Ramos (cell line): ENCODE data around the gene RAB29.

Source experiments
- in situ Hi-C: fragments of 300-500 bp; cut with MboI; formaldehyde crosslinking; loops from one replicate; pipeline ENCODE4 v1.14.3; 2022; ENCODE audit warnings: low sequenced_read_pairs; ENCODE audit not compliant: unreplicated experiment

Gene RAB29

GRCh38 chr1:205798577-205798976, 23.3 kb upstream of the RAB29 start:
- in situ Hi-C loops: loop anchor here (10.0 kb wide), 1 partner anchor 316 kb away; the partner anchor contains the start of gene AVPR1B

- in situ Hi-C loops: loop anchor here (10.0 kb wide), 1 partner anchor 318 kb away; the partner anchor contains the start of gene AVPR1B
Measured at GRCh38 chr1:205797168-205797567, 21.9 kb upstream of the RAB29 start.

GRCh38 chr1:205794011-205794730, 18.9 kb upstream of the RAB29 start:
- in situ Hi-C loops: loop anchor here (5.0 to 10.0 kb wide), 2 partner anchors 173 to 321 kb away; partner anchors contain the start of gene AVPR1B

GRCh38 chr1:205792961-205793673, 17.8 kb upstream of the RAB29 start:
- in situ Hi-C loops: loop anchor here (5.0 to 10.0 kb wide), 2 partner anchors 174 to 322 kb away; partner anchors contain the start of gene AVPR1B

- in situ Hi-C loops: loop anchor here (5.0 to 10.0 kb wide), 2 partner anchors 175 to 322 kb away; partner anchors contain the start of gene AVPR1B
Measured at GRCh38 chr1:205792481-205792881, 17.2 kb upstream of the RAB29 start.

- in situ Hi-C loops: loop anchor here (5.0 to 10.0 kb wide), 2 partner anchors 176 to 323 kb away; partner anchors contain the start of gene AVPR1B
Measured at GRCh38 chr1:205791568-205792180, 16.4 kb upstream of the RAB29 start.

- in situ Hi-C loops: no loop called here
Measured at GRCh38 chr1:205787287-205787916, 12.1 kb upstream of the RAB29 start.

- in situ Hi-C loops: no loop called here
Measured at GRCh38 chr1:205786601-205787000, 11.3 kb upstream of the RAB29 start.

GRCh38 chr1:205785446-205785845, 10.2 kb upstream of the RAB29 start:
- in situ Hi-C loops: no loop called here

- in situ Hi-C loops: no loop called here
Measured at GRCh38 chr1:205783904-205784303, 8.6 kb upstream of the RAB29 start.

GRCh38 chr1:205783433-205783795, 8.1 kb upstream of the RAB29 start:
- in situ Hi-C loops: no loop called here

- in situ Hi-C loops: no loop called here
Measured at GRCh38 chr1:205782627-205783432, 7.5 kb upstream of the RAB29 start.

GRCh38 chr1:205780335-205780734, 5.1 kb upstream of the RAB29 start:
- in situ Hi-C loops: no loop called here

- in situ Hi-C loops: no loop called here
Measured at GRCh38 chr1:205777994-205778393, 2.7 kb upstream of the RAB29 start.

GRCh38 chr1:205775717-205776056, 405 bp upstream of the RAB29 start:
- in situ Hi-C loops: no loop called here

- in situ Hi-C loops: no loop called here
Measured at GRCh38 chr1:205774198-205775014, 876 bp downstream of the RAB29 start.

GRCh38 chr1:205772607-205773032, 2.7 kb downstream of the RAB29 start:
- in situ Hi-C loops: no loop called here

GRCh38 chr1:205770618-205771017, 4.7 kb downstream of the RAB29 start:
- in situ Hi-C loops: no loop called here
